HepG2 (cell line): Measurements from ENCODE around the gene SYT17. TPM values are rescaled to one million over a fixed set of nuclear protein-coding genes. Genes with fewer than 3 reads are reported as not detected.

ENCODE experiments used
- ATAC-seq: fragments of 200-7000 bp; cut with Tn5 transposase; 3 replicates; pipeline ENCODE4 v1.9.1; 2020; ENCODE audit warnings: mild to moderate bottlenecking, moderate library complexity
- BruUV-seq: library from RNA; stranded (reverse); fragments of 400-500 nt; replicated peaks from 2 replicates; lab custom pipeline; 2021; lab: Mats Ljungman, UMichigan
- CTCF ChIA-PET: fragments of 300-600 bp; formaldehyde crosslinking; extraction: SDS; loops from one replicate; lab custom pipeline; 2021; ENCODE audit warnings: low total read pairs, inconsistent platforms, low intra/inter-chr PET ratio; lab: Yijun Ruan, JAX
- POLR2A ChIA-PET: fragments of 350-600 bp; sonication (Branson Sonifier 250); formaldehyde crosslinking; loops from one replicate; lab custom pipeline; 2020; ENCODE audit warnings: antibody characterized with exemption, inconsistent platforms; lab: Yijun Ruan, JAX
- DNase-seq: peaks from one replicate; pipeline ENCODE4 v3.0.0-alpha.2; 2015; ENCODE audit warnings: low spot score
- FAIRE-seq: peaks from 3 replicates; lab custom pipeline; 2011; peaks lifted over from hg19 to GRCh38; lab: Jason Lieb, UNC
- H2AFZ ChIP-seq: one replicate; pipeline ENCODE4 v1.6.1; 2011; ENCODE audit warnings: low read length, inconsistent platforms
- H3K27ac ChIP-seq: fragments of 300-600 bp; 3 replicates; pipeline ENCODE4 v1.8.0; 2011; ENCODE audit warnings: mixed run types, mild to moderate bottlenecking, mixed read lengths, low read length, inconsistent platforms; ENCODE audit not compliant: insufficient read depth; ENCODE audit errors: extremely low read length
- H3K27me3 ChIP-seq, 2 experiments: fragments of 200-600 bp in 1 of 2; 2 replicates in 1 of 2; 3 replicates in 1 of 2; pipeline versions ENCODE4 v1.6.0 to v1.8.0; 2011; ENCODE audit warnings: low read length in 2 of 2, mild to moderate bottlenecking in 2 of 2, moderate library complexity in 2 of 2, inconsistent platforms in 1 of 2; ENCODE audit not compliant: insufficient read depth in 2 of 2, control insufficient read depth in 1 of 2
- H3K36me3 ChIP-seq, 2 experiments: fragments of 200-600 bp in 1 of 2; replicated peaks in 1 of 2; 2 replicates in 1 of 2; 3 replicates in 1 of 2; pipeline versions ENCODE4 v1.5.1 to v1.8.0; 2011; ENCODE audit warnings: low read length in 2 of 2, inconsistent platforms in 1 of 2; ENCODE audit not compliant: insufficient read depth in 2 of 2, control insufficient read depth in 1 of 2
- H3K4me1 ChIP-seq: 2 replicates; pipeline ENCODE4 v1.5.1; 2012; ENCODE audit warnings: low read length, inconsistent platforms; ENCODE audit not compliant: insufficient read depth
- H3K4me2 ChIP-seq: 2 replicates; pipeline ENCODE4 v1.6.0; 2011; ENCODE audit warnings: low read depth, low read length, inconsistent platforms
- H3K4me3 ChIP-seq, 3 experiments: fragments of 200-600 bp in 1 of 3; sonication (generic), shearing (Covaris generic) in 1 of 3; replicated peaks in 1 of 3; 2 replicates each; pipeline ENCODE4 v1.5.1; 2011 to 2016; ENCODE audit warnings: low read length in 3 of 3, inconsistent platforms in 2 of 3, low read depth in 2 of 3, mild to moderate bottlenecking in 2 of 3, control low read depth in 1 of 3, mixed read lengths in 1 of 3; ENCODE audit not compliant: insufficient read depth in 1 of 3
- H3K79me2 ChIP-seq: one replicate; pipeline ENCODE4 v1.6.1; 2011; ENCODE audit warnings: low read length, inconsistent platforms; ENCODE audit not compliant: insufficient read depth
- H3K9ac ChIP-seq: 2 replicates; pipeline ENCODE4 v1.6.0; 2011; ENCODE audit warnings: mild to moderate bottlenecking, low read depth, low read length, inconsistent platforms; ENCODE audit not compliant: insufficient read depth
- H3K9me3 ChIP-seq: 2 replicates; pipeline ENCODE4 v1.5.1; 2012; ENCODE audit warnings: mild to moderate bottlenecking, low read length
- H4K20me1 ChIP-seq: 2 replicates; pipeline ENCODE4 v1.6.0; 2011; ENCODE audit warnings: inconsistent platforms, mild to moderate bottlenecking, low read length, moderate library complexity; ENCODE audit not compliant: insufficient read depth
- FLYWCH1 ChIP-seq: sonication (generic); formaldehyde crosslinking; IDR thresholded peaks from 2 replicates; pipeline ENCODE4 v1.8.1; 2023; ENCODE audit warnings: mild to moderate bottlenecking, missing genetic modification reagents
- HDAC6 ChIP-seq: fragments of 200-600 bp; sonication (generic); IDR thresholded peaks from 2 replicates; pipeline ENCODE4 v1.7.0; 2017; ENCODE audit warnings: mild to moderate bottlenecking, antibody characterized with exemption, low read length, low read depth
- HNRNPK ChIP-seq: fragments of 200-400 bp; formaldehyde crosslinking; IDR thresholded peaks from 2 replicates; pipeline ENCODE4 v1.6.1; 2018; ENCODE audit warnings: low read length, low read depth, moderate library complexity, mild to moderate bottlenecking; ENCODE audit not compliant: poor library complexity, severe bottlenecking
- HNRNPLL ChIP-seq: fragments of 200-400 bp; formaldehyde crosslinking; IDR thresholded peaks from 2 replicates; pipeline ENCODE4 v1.6.1; 2017; ENCODE audit warnings: mild to moderate bottlenecking, low read depth, low read length; ENCODE audit not compliant: poor library complexity, severe bottlenecking
- MAFG ChIP-seq: sonication (generic); formaldehyde crosslinking; IDR thresholded peaks from 2 replicates; pipeline ENCODE4 v1.5.1; 2020; ENCODE audit warnings: mild to moderate bottlenecking, missing genetic modification reagents
- MEIS2 ChIP-seq: sonication (generic); formaldehyde crosslinking; IDR thresholded peaks from 2 replicates; pipeline ENCODE4 v1.9.0; 2021; ENCODE audit warnings: mild to moderate bottlenecking, missing genetic modification reagents
- ZBTB7B ChIP-seq: sonication (generic); formaldehyde crosslinking; IDR thresholded peaks from 2 replicates; pipeline ENCODE4 v1.4.0; 2020; ENCODE audit warnings: missing genetic modification reagents
- ZNF333 ChIP-seq: sonication (generic); formaldehyde crosslinking; IDR thresholded peaks from 2 replicates; pipeline ENCODE4 v1.4.0; 2020; ENCODE audit warnings: mild to moderate bottlenecking, missing genetic modification reagents, borderline replicate concordance
- ZNF546 ChIP-seq: sonication (generic); formaldehyde crosslinking; conservative IDR thresholded peaks from 2 replicates; pipeline ENCODE4 v1.8.1; 2023; ENCODE audit warnings: mild to moderate bottlenecking, missing genetic modification reagents
- ZNF777 ChIP-seq: sonication (generic); formaldehyde crosslinking; IDR thresholded peaks from 2 replicates; pipeline ENCODE4 v1.4.0; 2020; ENCODE audit warnings: missing genetic modification reagents
- ZNF788 ChIP-seq: sonication (generic); formaldehyde crosslinking; IDR thresholded peaks from 2 replicates; pipeline ENCODE4 v1.5.0; 2020; ENCODE audit warnings: mild to moderate bottlenecking, missing genetic modification reagents, borderline replicate concordance
- WGBS: methylation state at CpG from one replicate; pipeline ENCODE4 v1.1.6; 2017; ENCODE audit warnings: low lambda C conversion rate; 5-methylcytosine and 5-hydroxymethylcytosine counted together
- in situ Hi-C: cut with HindIII; loops from 2 replicates; pipeline ENCODE4 v1.10.0; 2017; ENCODE audit warnings: low pct_unique_long_range_greater_than_20kb; ENCODE audit not compliant: extremely low pct_ligation_motif_present
- intact Hi-C: fragments of 100-400 bp; cut with micrococcal nuclease; formaldehyde crosslinking; loops from one replicate; pipeline ENCODE4 v1.10.0; 2022; ENCODE audit not compliant: unreplicated experiment
- polyA plus RNA-seq, 8 experiments: library from polyadenylated mRNA; depleted of rRNA in 3 of 8; stranded (reverse) in 7 of 8; unstranded in 1 of 8; fragments of >200 nt; fragmentation: Illumina TruSeq in 4 of 8; extraction: Trizol in 4 of 8; gene quantifications; 2 replicates each; pipeline versions ENCODE4 v1.2.1 to v1.2.3, GENCODE V29; 2011 to 2016; ENCODE audit warnings: low read depth in 4 of 8, missing spikeins in 1 of 8, mixed read lengths in 1 of 8; ENCODE audit not compliant: insufficient read depth in 1 of 8
- total RNA-seq, 5 experiments: library from RNA; depleted of rRNA; stranded (reverse); fragments of >200 nt; fragmentation: Illumina TruSeq; extraction: Trizol; gene quantifications; 2 replicates each; pipeline ENCODE4 v1.2.3, GENCODE V29; 2016; ENCODE audit warnings: low read depth in 1 of 5
- TF ChIP-seq, protein P1 (sequence below): sonication (generic); formaldehyde crosslinking; IDR thresholded peaks from 2 replicates; pipeline ENCODE4 v1.4.0; 2020; ENCODE audit warnings: mild to moderate bottlenecking, missing genetic modification reagents, borderline replicate concordance
- TF ChIP-seq, protein P2 (sequence below): sonication (generic); formaldehyde crosslinking; IDR thresholded peaks from 2 replicates; pipeline ENCODE4 v1.4.0; 2020; ENCODE audit warnings: missing genetic modification reagents
- TF ChIP-seq, protein P3 (sequence below): sonication (generic); formaldehyde crosslinking; IDR thresholded peaks from 2 replicates; pipeline ENCODE4 v1.5.0; 2020; ENCODE audit warnings: mild to moderate bottlenecking, missing genetic modification reagents, moderate library complexity

The SYT17 gene
- total and polyA plus RNA-seq, 2 of the 13 experiments (the other 11 are each of a cell fraction or from before 2014, with no cell fraction given): 0.44 TPM; not detected in 1

DNA sequence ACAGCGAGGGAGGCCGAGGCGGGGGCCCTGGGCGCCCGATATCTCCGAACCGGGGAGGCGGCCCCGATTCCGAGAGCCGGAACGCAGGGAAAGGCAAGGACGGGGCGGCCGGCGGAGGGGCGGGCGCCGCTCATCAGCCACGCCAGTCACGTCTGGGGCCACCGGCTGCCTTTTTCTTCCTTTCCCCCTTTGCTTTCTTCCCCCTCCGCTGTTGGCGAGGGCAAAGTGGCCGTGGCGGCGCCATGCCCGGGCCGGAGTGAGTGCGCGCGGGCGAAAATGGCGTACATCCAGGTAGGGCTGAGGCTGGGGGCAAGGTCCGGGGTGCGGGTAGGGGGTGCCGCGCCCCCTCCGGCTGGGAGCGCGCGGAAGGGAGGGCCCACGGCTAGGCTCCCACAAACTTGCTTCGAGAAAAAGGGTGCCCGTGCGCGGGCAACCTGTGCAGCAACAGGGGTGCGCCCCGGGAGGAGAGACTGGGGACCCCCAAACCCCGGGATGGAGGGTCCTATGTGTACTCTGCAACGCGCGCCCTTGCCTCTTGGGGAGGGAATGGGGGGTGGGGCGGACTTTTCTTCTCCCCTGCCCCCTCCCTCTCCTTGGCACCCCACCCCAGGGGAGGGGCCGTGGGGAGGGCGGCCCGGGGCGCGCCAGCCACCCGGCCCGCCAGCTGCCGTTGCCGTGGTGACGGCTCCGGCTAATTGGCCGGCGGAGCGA lies 486 bp downstream of the SYT17 start:
- Histone ChIP-seq H3K79me2 (no peaks in the 10 kb centered on the region), H3K4me3 (peak overlapping the region; percentile 25 to 65 (median 37); a peak in 4 of 6 replicates), H3K36me3 (no peaks in the 10 kb centered on the region), H3K27ac (no peak overlapping the region), H3K9me3 (no peaks in the 10 kb centered on the region), H3K4me1 (no peaks in the 10 kb centered on the region), H2AFZ (no peak overlapping the region), H3K9ac (no peak overlapping the region), H3K27me3 (peaks cover 12 to 59% of the 10 kb centered on the region in 2 experiments), H3K4me2 (peak overlapping the region; percentile 53), H4K20me1 (no peaks in the 10 kb centered on the region)
- in situ Hi-C loops: no loop called here
- ChIA-PET CTCF (interaction anchor here (2.0 to 2.5 kb wide), 2 partner anchors 82 to 207 kb away, joined by 11 to 12 read pairs; no protein-coding TSS in a partner anchor), POLR2A (no interaction called here)
- ATAC-seq: peak; percentile 26
- DNase-seq: no peak
- WGBS: 7% methylated on average over 48 of the region's 68 CpGs
- no TSS peak for BruUV-seq
- intact Hi-C loops: loop anchor here (5.0 kb wide), 1 partner anchor 209 kb away; no protein-coding TSS in a partner anchor
- no peak for FAIRE-seq
- TF ChIP-seq ZNF333 (CRISPR knock-in tag): no peak
- TF ChIP-seq HNRNPK: peak; percentile 74
- TF ChIP-seq HDAC6: 0 out of 2 replicates have a peak, but pooled peaks have one; percentile 46
- TF ChIP-seq ZBTB7B (CRISPR knock-in tag): no peak
- TF ChIP-seq, protein P1, sequence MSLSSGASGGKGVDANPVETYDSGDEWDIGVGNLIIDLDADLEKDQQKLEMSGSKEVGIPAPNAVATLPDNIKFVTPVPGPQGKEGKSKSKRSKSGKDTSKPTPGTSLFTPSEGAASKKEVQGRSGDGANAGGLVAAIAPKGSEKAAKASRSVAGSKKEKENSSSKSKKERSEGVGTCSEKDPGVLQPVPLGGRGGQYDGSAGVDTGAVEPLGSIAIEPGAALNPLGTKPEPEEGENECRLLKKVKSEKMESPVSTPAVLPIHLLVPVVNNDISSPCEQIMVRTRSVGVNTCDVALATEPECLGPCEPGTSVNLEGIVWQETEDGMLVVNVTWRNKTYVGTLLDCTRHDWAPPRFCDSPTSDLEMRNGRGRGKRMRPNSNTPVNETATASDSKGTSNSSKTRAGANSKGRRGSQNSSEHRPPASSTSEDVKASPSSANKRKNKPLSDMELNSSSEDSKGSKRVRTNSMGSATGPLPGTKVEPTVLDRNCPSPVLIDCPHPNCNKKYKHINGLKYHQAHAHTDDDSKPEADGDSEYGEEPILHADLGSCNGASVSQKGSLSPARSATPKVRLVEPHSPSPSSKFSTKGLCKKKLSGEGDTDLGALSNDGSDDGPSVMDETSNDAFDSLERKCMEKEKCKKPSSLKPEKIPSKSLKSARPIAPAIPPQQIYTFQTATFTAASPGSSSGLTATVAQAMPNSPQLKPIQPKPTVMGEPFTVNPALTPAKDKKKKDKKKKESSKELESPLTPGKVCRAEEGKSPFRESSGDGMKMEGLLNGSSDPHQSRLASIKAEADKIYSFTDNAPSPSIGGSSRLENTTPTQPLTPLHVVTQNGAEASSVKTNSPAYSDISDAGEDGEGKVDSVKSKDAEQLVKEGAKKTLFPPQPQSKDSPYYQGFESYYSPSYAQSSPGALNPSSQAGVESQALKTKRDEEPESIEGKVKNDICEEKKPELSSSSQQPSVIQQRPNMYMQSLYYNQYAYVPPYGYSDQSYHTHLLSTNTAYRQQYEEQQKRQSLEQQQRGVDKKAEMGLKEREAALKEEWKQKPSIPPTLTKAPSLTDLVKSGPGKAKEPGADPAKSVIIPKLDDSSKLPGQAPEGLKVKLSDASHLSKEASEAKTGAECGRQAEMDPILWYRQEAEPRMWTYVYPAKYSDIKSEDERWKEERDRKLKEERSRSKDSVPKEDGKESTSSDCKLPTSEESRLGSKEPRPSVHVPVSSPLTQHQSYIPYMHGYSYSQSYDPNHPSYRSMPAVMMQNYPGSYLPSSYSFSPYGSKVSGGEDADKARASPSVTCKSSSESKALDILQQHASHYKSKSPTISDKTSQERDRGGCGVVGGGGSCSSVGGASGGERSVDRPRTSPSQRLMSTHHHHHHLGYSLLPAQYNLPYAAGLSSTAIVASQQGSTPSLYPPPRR (CRISPR knock-in tag): 0 out of 2 replicates have a peak, but pooled peaks have one; percentile 4
- TF ChIP-seq, protein P2, sequence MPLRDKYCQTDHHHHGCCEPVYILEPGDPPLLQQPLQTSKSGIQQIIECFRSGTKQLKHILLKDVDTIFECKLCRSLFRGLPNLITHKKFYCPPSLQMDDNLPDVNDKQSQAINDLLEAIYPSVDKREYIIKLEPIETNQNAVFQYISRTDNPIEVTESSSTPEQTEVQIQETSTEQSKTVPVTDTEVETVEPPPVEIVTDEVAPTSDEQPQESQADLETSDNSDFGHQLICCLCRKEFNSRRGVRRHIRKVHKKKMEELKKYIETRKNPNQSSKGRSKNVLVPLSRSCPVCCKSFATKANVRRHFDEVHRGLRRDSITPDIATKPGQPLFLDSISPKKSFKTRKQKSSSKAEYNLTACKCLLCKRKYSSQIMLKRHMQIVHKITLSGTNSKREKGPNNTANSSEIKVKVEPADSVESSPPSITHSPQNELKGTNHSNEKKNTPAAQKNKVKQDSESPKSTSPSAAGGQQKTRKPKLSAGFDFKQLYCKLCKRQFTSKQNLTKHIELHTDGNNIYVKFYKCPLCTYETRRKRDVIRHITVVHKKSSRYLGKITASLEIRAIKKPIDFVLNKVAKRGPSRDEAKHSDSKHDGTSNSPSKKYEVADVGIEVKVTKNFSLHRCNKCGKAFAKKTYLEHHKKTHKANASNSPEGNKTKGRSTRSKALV (CRISPR knock-in tag): peak; percentile 86; the same call in 1 of the 2 replicates
- TF ChIP-seq ZNF777 (CRISPR knock-in tag): peak; percentile 83
- TF ChIP-seq, protein P3, sequence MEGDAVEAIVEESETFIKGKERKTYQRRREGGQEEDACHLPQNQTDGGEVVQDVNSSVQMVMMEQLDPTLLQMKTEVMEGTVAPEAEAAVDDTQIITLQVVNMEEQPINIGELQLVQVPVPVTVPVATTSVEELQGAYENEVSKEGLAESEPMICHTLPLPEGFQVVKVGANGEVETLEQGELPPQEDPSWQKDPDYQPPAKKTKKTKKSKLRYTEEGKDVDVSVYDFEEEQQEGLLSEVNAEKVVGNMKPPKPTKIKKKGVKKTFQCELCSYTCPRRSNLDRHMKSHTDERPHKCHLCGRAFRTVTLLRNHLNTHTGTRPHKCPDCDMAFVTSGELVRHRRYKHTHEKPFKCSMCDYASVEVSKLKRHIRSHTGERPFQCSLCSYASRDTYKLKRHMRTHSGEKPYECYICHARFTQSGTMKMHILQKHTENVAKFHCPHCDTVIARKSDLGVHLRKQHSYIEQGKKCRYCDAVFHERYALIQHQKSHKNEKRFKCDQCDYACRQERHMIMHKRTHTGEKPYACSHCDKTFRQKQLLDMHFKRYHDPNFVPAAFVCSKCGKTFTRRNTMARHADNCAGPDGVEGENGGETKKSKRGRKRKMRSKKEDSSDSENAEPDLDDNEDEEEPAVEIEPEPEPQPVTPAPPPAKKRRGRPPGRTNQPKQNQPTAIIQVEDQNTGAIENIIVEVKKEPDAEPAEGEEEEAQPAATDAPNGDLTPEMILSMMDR (CRISPR knock-in tag): 0 out of 2 replicates have a peak, but pooled peaks have one; percentile 4
- 0 out of 2 replicates have a peak, but pooled peaks have one; percentile 6 for TF ChIP-seq MEIS2 (CRISPR knock-in tag)
- TF ChIP-seq FLYWCH1 (CRISPR knock-in tag): no peak
- no peak for TF ChIP-seq MAFG (CRISPR knock-in tag)
- TF ChIP-seq HNRNPLL: peak; percentile 85
- 0 out of 2 replicates have a peak, but pooled peaks have one; percentile 14 for TF ChIP-seq ZNF546 (CRISPR knock-in tag)
- TF ChIP-seq ZNF788 (CRISPR knock-in tag): 0 out of 2 replicates have a peak, but pooled peaks have one; percentile 46
